HG02763 (cell line): ENCODE data around the gene SPSB2.
"Not testable (repeated sequence)": the region's sequence is repeated elsewhere in the genome, so short reads cannot be mapped to it uniquely, and the experiment has no call there.

Experiments
- ATAC-seq: cut with Tn5 transposase; IDR thresholded peaks from one replicate; pipeline ENCODE4 v1.9.1; 2021; ENCODE audit warnings: mild to moderate bottlenecking, moderate library complexity; ENCODE audit not compliant: unreplicated experiment

SPSB2 gene

GRCh38 chr12:6903722-6904121, 30.6 kb upstream of the SPSB2 start:
- no peak for ATAC-seq

GRCh38 chr12:6902448-6902847, 29.3 kb upstream of the SPSB2 start:
- no peak for ATAC-seq

- ATAC-seq, result no peak
Measured at GRCh38 chr12:6899837-6900519, 26.9 kb upstream of the SPSB2 start.

- ATAC-seq, result no peak
Measured at GRCh38 chr12:6899427-6899826, 26.3 kb upstream of the SPSB2 start.

- ATAC-seq, result no peak
Measured at GRCh38 chr12:6896846-6897435, 23.8 kb upstream of the SPSB2 start.

GRCh38 chr12:6894321-6894720, 21.2 kb upstream of the SPSB2 start:
- ATAC-seq, result no peak

GRCh38 chr12:6892683-6893082, 19.6 kb upstream of the SPSB2 start:
- ATAC-seq, result not testable (repeated sequence)

GRCh38 chr12:6891646-6892001, 18.5 kb upstream of the SPSB2 start:
- ATAC-seq, result no peak

GRCh38 chr12:6890789-6891645, 17.9 kb upstream of the SPSB2 start:
- peak; percentile 90 for ATAC-seq

- ATAC-seq, result not testable (repeated sequence)
Measured at GRCh38 chr12:6889775-6890573, 16.9 kb upstream of the SPSB2 start.

- ATAC-seq, result not testable (repeated sequence)
Measured at GRCh38 chr12:6888794-6889193, 15.7 kb upstream of the SPSB2 start.

GRCh38 chr12:6888360-6888759, 15.3 kb upstream of the SPSB2 start:
- ATAC-seq, result no peak

- no peak for ATAC-seq
Measured at GRCh38 chr12:6887460-6887859, 14.4 kb upstream of the SPSB2 start.

GRCh38 chr12:6886206-6886999, 13.3 kb upstream of the SPSB2 start:
- not testable (repeated sequence) for ATAC-seq

- ATAC-seq, result no peak
Measured at GRCh38 chr12:6884539-6884938, 11.4 kb upstream of the SPSB2 start.

- no peak for ATAC-seq
Measured at GRCh38 chr12:6883683-6884082, 10.6 kb upstream of the SPSB2 start.

GRCh38 chr12:6883252-6883651, 10.1 kb upstream of the SPSB2 start:
- ATAC-seq, result no peak

GRCh38 chr12:6879824-6880223, 6.7 kb upstream of the SPSB2 start:
- not testable (repeated sequence) for ATAC-seq

- ATAC-seq, result not testable (repeated sequence)
Measured at GRCh38 chr12:6874015-6874368, 889 bp upstream of the SPSB2 start.
